Type B pancreatic cell (in vitro differentiated cells): ENCODE measurements around the gene INPP5A. TPM values are rescaled to one million over a fixed set of nuclear protein-coding genes. Genes with fewer than 3 reads are reported as not detected.
A peak's percentile ranks its signal among the peaks of the same experiment; 100 is the strongest.

Experiments used
- DNase-seq: peaks from one replicate; pipeline ENCODE4 v3.0.0; 2021; ENCODE audit warnings: mixed read lengths; ENCODE audit not compliant: unreplicated experiment; ENCODE audit errors: extremely low spot score
- H3K27ac Mint-ChIP-seq: 2 replicates; pipeline ENCODE4 v1.8.0; 2021; ENCODE audit warnings: mild to moderate bottlenecking, mixed read lengths
- H3K27me3 Mint-ChIP-seq: 2 replicates; pipeline ENCODE4 v1.8.0; 2021; ENCODE audit warnings: mixed read lengths
- H3K36me3 Mint-ChIP-seq: 2 replicates; pipeline ENCODE4 v1.8.0; 2021; ENCODE audit warnings: mixed read lengths
- H3K4me1 Mint-ChIP-seq: one replicate; pipeline ENCODE4 v1.8.0; 2021; ENCODE audit warnings: mixed read lengths; ENCODE audit not compliant: unreplicated experiment
- H3K4me3 Mint-ChIP-seq: 2 replicates; pipeline ENCODE4 v1.8.0; 2021; ENCODE audit warnings: mild to moderate bottlenecking, mixed read lengths
- H3K9me3 Mint-ChIP-seq: 2 replicates; pipeline ENCODE4 v1.8.0; 2021; ENCODE audit warnings: mixed read lengths
- total RNA-seq: library from RNA; stranded (reverse); gene quantifications from 2 replicates; pipeline ENCODE4 v1.2.1, GENCODE V29; 2021; ENCODE audit warnings: low replicate concordance
- TF ChIP-seq, protein P1 (sequence below): fragments of 200-600 bp; sonication (generic); conservative IDR thresholded peaks from 2 replicates; pipeline ENCODE4 v1.5.0; 2021; ENCODE audit warnings: antibody characterized with exemption, mild to moderate bottlenecking

INPP5A gene
- total RNA-seq, 1 donor from 2014 or later, result 26.6 TPM

DNA sequence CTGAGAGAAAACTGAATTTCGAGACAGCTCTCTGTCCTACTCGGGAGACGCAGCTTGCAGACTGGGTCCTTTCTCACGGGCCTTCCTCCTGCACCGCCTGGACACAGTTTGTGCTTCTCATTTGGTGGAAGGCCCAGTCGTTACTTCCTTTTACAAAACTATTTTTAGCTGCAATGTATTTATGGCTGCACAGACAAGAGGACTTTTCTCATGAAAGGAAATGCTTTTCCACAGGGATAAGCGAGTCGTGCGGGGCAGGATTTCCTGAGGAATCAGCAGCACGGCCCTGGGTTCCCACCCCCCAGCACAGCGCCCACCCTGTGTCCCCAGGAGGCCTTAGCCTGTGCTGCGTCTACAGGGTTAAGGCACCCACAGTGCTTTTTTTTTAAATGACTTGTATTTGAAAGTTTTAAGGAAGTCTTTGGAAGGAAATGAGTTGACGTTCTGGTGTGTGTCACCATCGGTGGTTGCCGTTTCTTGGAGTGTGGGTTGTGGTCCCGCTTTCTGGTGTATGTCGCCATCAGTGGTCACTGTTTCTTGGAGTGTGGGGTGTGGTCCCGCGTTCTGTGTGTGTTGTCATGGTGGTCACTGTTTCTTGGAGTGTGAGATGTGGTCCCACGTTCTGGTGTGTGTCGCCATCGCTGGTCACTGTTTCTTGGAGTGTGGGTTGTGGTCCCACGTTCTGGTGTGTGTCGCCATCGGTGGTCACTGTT, 50.9 kb downstream of the INPP5A start:
- Mint-ChIP-seq H3K27ac (no peak overlapping the region), H3K9me3 (no peaks in the 10 kb centered on the region), H3K27me3 (no peaks in the 10 kb centered on the region), H3K4me1 (peaks cover 15% of the 10 kb centered on the region), H3K4me3 (peak overlapping the region; percentile 34), H3K36me3 (peaks cover 3% of the 10 kb centered on the region)
- TF ChIP-seq, protein P1, sequence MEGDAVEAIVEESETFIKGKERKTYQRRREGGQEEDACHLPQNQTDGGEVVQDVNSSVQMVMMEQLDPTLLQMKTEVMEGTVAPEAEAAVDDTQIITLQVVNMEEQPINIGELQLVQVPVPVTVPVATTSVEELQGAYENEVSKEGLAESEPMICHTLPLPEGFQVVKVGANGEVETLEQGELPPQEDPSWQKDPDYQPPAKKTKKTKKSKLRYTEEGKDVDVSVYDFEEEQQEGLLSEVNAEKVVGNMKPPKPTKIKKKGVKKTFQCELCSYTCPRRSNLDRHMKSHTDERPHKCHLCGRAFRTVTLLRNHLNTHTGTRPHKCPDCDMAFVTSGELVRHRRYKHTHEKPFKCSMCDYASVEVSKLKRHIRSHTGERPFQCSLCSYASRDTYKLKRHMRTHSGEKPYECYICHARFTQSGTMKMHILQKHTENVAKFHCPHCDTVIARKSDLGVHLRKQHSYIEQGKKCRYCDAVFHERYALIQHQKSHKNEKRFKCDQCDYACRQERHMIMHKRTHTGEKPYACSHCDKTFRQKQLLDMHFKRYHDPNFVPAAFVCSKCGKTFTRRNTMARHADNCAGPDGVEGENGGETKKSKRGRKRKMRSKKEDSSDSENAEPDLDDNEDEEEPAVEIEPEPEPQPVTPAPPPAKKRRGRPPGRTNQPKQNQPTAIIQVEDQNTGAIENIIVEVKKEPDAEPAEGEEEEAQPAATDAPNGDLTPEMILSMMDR, result no peak
- DNase-seq, result no peak

DNA sequence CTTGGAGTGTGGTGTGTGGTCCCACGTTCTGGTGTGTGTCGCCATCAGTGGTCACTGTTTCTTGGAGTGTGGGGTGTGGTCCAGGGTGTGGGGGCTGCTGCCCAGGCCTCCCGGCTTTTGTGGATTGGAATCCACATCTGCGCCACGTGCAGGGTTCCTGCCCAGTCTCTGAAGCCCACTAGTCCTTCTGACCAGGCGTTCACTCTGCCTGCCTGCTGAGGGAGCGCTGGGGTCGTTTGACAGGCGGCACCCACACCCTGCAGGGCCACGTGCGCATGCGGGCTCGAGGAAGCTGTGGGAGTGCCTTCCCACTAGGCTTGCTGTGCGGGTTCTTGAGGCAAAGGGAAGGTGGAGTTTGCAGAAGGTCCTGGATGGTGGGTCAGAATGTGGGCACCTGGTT, 51.4 kb downstream of the INPP5A start:
- H3K27ac Mint-ChIP-seq, result no peak overlapping the region
- H3K27me3 Mint-ChIP-seq, result no peaks in the 10 kb centered on the region
- TF ChIP-seq, protein P1, result no peak
- no peak for DNase-seq
- H3K36me3 Mint-ChIP-seq, result peaks cover 3% of the 10 kb centered on the region
- H3K9me3 Mint-ChIP-seq, result no peaks in the 10 kb centered on the region
- H3K4me1 Mint-ChIP-seq, result peaks cover 21% of the 10 kb centered on the region
- no peak overlapping the region for H3K4me3 Mint-ChIP-seq

DNA sequence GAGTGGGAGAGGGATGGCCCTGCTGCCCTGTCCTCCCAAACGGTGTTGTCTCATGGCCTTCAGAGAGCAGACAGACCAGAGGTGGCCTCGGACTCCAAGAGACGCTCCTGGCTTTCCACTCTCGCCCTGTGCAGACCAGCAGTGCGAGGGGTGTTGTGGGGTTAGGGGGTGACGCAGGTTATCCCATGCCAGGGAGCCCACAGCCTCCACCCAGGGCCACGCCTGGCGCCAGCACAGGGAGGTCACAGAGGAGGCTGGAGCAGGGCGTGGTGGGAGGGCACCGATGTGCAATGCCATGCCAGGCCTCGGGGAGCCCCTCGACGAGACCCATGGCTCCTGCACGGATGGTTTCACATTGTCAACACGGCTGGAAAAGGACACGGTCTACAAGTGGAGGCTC, 52.1 kb downstream of the INPP5A start:
- no peak overlapping the region for H3K4me3 Mint-ChIP-seq
- no peaks in the 10 kb centered on the region for H3K9me3 Mint-ChIP-seq
- TF ChIP-seq, protein P1, result no peak
- peaks cover 3% of the 10 kb centered on the region for H3K36me3 Mint-ChIP-seq
- peaks cover 27% of the 10 kb centered on the region for H3K4me1 Mint-ChIP-seq
- H3K27ac Mint-ChIP-seq, result no peak overlapping the region
- H3K27me3 Mint-ChIP-seq, result no peaks in the 10 kb centered on the region
- no peak for DNase-seq

DNA sequence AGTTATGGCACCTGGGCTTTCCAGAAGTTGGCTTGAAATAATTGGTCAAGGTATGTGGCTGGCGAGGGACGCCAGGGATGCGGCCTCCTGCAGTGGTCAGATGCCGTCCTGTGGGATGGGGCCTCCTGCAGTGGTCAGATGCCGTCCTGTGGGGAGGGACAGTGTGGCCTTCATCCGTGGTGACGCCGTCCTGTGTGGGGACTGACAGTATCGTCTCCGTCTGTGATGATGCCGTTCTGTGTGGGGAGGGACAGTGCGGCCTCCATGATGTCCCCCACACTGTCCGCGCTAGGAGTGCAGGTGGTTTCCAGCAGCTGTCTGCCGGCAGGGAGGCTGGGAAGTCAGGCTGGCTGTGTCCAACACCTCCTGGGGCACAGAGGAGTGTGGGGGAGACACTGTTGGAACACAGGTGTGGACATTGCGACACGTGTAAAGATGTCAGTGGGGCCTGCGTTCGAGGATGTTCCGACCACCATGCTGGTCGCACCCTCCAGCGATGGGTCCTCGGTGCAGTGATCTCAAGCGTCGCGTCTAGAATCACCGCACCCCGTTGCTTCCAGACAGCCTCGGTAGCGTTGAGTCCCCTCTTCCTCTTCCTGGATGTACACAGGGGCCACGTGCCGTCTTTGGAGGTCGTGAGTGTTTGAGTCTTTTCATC, 52.6 kb downstream of the INPP5A start:
- DNase-seq, result no peak
- Mint-ChIP-seq H3K27me3 (no peaks in the 10 kb centered on the region), H3K36me3 (peaks cover 3% of the 10 kb centered on the region), H3K27ac (peak overlapping the region; percentile 27), H3K4me3 (no peak overlapping the region), H3K4me1 (peaks cover 32% of the 10 kb centered on the region), H3K9me3 (no peaks in the 10 kb centered on the region)
- TF ChIP-seq, protein P1, result no peak

DNA sequence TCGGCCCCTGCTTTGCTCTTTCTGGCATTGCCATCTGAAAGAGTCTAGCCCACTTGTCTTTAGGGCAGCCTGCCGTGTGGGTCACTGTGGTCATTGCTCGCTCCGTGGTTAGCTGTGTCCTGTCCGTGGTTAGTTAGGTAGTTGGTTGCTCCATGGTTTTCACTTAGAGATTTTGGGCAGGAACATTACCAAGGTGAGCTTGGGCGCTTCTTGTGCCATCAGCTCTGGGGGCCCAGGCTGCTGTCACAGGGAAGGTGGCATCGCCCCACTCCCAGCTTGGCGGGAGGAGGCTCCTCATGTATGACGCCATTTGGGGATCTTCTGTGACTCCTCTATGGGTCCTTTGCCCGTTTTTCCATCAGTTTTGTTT, 53.1 kb downstream of the INPP5A start:
- Mint-ChIP-seq H3K4me3 (no peak overlapping the region), H3K9me3 (no peaks in the 10 kb centered on the region), H3K36me3 (peaks cover 3% of the 10 kb centered on the region), H3K27ac (peak overlapping the region; percentile 27), H3K4me1 (peaks cover 37% of the 10 kb centered on the region), H3K27me3 (no peaks in the 10 kb centered on the region)
- TF ChIP-seq, protein P1, result no peak
- DNase-seq, result no peak
